Activated T-cell treated with anti-CD3 and anti-CD28 coated beads, Interleukin-2, amount 50 U/mL, for 1 hour (primary cell): ENCODE results near the gene C1R.

Experiments
- DNase-seq: peaks from one replicate; pipeline ENCODE4 v3.0.0-alpha.2; 2020

The C1R gene

DNA sequence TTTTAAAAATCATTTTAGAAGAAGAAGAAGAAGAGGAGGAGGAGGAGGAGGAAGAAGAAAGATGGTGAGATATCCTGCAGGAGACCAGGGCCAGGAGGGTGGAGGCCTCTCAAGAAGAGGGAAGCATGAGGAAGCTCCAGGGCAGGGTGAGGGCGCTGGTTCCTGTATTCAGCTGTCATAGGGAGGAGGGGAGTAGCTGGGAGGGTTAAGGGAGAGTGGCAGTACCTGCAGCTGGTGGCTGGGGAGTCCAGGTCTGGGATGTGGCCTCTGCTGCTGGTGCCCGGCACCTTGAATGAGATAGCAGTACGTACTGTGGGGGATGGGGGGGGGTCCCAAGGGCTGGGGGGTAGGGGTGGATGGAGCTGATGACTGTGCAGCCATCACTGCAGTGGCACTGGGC is 26.6 kb upstream of the C1R start:
- no peak for DNase-seq

- no peak for DNase-seq
Measured at GRCh38 chr12:7117670-7118069, 25.4 kb upstream of the C1R start.

DNA sequence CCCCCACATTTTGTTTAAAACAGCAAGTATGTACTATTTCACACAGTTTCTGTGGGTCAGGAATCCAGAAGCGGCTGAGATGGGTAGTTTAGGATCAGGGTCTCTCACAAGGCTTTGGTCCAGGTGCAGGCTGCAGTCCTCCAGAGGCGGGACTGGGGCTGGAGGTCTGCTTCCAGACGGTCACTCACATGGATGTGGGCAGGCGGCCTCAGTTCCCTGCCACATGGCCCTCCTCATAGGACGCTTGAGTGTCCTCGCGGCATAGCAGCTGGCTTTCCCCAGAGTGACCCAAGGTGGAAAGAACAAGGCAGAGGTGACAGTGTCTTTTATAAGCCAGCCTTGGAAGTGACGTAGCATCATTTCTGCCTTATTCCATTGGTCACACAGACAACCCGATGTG is 24.7 kb upstream of the C1R start:
- no peak for DNase-seq

- no peak for DNase-seq
Measured at GRCh38 chr12:7116196-7116595, 24.0 kb upstream of the C1R start.

- DNase-seq: no peak
Measured at GRCh38 chr12:7114851-7115250, 22.6 kb upstream of the C1R start.

GRCh38 chr12:7114008-7114407 is 21.8 kb upstream of the C1R start:
- no peak for DNase-seq

- peak; percentile 40 for DNase-seq
Measured at GRCh38 chr12:7113389-7113871, 21.2 kb upstream of the C1R start.

DNA sequence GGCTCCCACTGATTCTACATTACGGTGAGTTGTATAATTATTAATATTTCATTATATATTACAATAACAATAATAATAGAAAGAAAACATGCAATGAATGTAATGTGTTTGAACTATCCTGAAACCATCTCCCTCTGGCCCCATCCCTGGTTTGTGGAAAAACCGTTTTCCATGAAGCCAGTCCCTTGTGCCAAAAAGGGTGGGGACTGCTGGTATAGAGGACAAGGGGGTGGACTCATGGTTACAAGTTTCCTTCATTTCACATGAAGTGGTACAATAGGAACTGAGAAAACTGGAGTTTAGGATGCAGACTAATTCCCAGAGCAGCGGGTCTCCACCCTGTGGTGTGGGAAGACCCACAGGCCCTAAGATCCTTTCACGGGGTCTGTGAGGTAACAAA is 19.8 kb upstream of the C1R start:
- DNase-seq: no peak

DNA sequence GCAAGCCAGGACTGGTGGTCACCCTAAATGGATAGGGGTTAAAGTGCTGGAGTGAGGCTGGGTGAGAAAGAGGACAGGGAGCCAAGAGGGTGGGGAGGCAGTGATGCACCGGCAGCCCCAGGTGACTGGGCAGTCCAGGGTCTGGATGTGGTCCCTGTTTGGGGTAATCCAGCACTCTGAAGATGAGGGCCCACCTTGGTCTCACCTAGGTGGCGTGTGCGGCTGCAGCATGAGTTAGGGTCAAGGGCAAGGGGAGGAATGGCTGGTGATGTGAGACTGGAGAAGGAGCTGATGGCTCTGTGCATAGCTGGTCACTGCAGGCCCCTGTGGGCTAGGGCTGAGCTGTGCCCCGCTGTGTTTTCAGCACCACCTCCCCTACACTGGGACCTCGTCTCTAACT is 18.4 kb upstream of the C1R start:
- DNase-seq: no peak

DNA sequence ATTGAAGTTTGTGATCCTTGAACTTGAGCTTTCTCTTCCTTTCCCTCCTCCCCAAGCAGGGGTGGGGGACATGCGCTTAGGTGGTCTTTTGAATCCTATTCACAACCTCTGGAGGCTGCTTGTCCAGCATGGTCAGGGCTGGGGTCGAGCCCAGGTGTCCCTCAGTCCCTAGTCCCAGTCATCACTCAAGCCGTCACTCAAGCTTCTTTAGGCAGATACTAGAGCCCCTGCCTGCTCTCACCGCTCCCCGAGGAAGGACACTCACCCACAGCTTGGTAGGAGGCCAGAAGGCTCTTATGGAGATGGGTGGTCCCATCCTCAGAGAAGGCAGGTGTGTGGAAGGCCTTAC is 17.3 kb upstream of the C1R start:
- no peak for DNase-seq

DNA sequence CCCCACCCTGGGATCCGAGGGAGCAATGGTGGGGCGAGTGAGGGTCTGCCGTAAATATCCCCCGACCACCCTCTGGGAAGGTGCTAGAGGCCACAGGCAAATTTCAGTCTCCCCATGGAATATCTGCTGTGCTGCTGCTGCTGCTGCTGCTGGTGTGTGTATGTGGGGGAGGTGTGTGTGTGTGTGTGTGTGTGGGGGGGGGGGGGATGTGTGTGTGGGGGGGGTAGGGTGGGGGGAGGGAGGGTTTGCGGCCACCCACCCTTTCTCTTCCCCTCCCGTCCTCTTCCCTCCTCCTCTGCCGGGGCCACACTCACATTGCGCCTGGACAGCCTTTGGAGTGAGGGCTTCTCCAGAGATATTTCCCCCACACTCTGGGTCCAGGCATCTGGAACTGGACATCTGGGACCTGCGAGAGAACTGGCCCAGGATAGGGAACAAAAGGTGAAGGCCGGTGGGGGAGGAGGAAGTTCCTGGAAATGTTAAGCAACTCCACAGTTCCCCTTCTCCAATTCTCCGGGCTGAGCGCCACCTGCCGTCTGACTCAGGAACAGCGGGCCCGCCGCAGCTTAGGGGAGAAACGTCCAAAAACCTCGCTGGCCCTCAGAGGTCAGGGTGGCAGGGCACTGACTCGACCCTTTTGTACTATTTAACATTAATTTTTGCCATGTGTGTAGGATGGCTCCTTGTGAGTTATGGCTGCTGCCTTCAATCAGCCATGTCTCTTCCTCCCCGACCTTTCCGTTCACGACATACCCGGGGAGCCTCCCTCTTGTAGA is 16.7 kb upstream of the C1R start, which contains the start of gene C1RL:
TSS of gene C1RL (minus strand) at position 419 of the 776 bp plus-strand sequence. CDS start at position 385, 34 bp downstream.
- DNase-seq: peak; percentile 85

DNA sequence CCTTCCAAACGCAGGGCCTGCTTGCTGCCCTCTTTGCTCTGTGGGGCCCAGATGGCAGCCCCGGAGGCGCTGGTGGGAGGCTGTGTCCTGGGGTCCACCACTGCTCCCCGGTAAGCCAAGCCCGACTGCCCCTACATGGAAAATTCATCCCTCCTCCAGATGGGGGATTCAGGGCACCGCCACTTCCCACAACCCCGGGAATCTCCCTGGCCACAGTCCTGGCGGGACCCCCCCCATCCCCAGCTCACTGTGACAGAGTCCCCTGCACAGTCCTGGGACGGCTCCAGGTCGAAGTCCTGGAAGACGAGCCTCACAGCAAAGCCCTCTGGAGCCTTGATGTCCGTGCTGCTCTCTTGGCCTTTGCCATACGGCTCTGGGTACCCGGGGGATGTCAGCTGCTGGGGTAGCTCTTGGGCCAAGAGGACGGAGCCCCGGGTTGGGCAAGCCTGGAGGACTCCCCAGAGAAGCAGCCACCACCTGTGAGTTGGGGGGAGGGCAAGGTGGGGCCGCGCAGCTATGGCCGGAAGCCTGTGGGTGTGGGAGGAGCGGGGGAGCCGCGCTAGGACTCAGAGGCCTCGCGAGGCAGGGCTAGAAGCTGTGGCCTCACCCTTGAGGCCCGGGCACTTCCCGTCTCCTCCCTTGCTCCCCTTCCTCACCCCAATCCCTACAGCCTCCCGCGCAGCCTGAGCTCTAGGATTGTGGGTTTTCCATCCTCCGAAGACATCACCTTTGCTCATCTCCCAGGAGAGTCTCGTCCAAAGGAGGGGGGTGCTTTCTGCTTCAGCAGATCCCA is 16.0 kb upstream of the C1R start:
- DNase-seq: peak; percentile 67

DNA sequence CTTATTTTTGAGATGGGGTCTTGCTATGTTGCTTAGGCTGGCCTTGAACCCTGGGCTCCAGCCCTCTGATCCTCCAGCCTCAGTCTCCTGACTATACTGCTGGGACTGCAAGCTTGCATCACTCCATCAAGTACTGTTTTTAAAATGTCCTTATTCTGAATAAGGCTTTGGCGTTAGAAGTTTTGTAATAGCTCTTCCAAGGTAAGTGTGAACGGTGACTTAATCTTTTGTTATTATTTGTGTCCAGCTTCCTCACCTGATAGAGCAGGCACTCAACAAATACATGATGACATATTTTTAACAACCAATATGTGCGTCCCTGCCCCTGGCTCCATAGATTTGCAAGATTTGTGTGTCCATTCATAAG is 15.4 kb upstream of the C1R start:
- no peak for DNase-seq

DNA sequence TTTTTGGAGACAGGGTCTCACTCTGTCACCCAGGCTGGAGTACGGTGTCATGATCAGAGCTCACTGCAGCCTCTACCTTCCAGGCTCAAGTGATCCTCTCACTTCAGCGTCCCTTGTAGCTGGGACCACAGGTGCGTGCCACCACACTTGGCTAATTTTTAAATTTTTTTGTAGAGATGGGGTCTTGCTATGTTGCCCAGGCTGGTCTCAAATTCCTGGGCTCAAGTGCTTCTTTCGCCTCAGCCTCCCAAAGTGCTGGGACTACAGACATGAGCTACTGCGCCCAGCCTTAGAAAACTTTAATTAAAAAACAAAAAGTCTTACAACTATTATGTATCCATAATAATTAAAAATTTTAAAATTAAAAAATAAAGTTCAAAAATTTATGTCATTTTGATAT is 14.9 kb upstream of the C1R start:
- DNase-seq: peak; percentile 7

DNA sequence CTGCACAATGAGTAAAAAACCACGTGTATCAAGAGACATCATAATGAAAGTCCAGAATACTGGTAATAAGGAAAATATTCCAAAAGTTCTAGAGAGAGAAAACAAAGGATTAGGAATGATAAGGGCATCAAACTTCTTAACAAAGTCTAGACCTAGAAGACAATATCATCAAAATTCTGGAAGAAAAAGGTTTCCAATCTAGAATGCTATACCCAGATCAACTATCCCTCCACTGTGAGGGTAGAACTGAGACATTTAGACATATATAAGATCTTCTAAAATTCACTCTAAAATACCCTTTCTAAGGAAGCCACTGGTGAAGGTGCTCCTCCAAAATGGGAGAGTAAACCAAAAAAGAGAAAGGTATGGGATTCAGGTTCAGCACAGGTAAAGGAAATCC is 13.8 kb upstream of the C1R start:
- no peak for DNase-seq

DNA sequence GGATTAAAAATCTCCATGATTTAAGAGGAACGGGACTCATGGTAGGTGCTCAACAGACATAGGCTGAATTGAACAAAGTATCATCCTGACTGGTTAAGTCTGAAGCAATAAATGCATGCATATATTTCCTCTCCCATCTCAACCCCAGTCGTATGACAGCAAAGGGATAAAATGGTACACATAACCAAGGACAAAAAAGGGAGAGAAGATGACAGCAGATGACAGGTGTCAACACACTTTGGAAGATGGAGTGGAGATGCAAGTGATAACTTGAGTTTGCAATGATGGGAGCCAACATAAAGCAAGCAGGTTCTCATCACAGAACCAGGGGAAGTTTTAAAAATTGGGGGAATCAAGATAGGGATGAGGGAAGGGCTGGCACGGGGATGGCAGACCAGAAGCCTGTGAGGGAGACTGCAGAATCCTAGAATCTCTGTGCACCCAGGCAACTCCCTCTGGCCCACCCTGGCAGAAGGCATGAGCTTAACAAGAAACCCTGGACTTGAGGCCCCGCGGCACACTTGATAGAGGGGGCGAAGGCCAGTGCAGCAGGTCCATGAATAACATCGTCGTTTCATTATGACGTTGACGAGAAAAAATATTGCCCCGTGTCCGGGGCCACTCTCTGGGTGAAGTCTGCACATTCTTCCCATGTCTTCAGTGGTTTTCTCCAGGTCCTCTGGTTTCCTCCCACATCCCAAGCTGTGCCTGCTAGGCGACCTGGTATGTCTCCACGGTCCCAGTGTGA is 11.8 kb upstream of the C1R start:
- peak; percentile 4 for DNase-seq

GRCh38 chr12:7102582-7102981 is 10.3 kb upstream of the C1R start:
- DNase-seq: no peak

DNA sequence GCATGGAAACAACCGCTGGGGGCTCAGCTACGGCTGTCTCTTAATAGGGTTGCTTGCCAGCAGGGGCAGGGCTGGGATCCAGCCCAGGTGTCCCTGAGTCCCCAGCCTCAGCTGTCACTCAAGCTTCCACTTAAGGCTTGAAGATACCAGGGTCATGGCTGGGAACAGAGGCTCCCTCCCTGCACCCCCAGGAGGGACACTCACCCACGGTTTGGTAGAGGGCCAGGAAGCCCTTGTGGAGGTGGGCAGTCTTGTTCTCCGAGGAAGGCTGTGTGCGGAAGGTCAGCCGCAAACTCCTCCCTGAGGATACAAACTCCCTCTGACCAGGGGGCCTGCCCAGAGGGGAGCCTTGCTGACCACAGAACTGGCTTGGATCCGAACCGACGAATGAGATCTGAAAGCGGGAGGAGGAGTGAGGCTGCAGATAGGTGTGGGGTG is 9.5 kb upstream of the C1R start:
- peak; percentile 6 for DNase-seq

GRCh38 chr12:7101047-7101693 is 8.9 kb upstream of the C1R start:
- peak; percentile 1 for DNase-seq

GRCh38 chr12:7100239-7100638 is 8.0 kb upstream of the C1R start:
- DNase-seq: no peak

DNA sequence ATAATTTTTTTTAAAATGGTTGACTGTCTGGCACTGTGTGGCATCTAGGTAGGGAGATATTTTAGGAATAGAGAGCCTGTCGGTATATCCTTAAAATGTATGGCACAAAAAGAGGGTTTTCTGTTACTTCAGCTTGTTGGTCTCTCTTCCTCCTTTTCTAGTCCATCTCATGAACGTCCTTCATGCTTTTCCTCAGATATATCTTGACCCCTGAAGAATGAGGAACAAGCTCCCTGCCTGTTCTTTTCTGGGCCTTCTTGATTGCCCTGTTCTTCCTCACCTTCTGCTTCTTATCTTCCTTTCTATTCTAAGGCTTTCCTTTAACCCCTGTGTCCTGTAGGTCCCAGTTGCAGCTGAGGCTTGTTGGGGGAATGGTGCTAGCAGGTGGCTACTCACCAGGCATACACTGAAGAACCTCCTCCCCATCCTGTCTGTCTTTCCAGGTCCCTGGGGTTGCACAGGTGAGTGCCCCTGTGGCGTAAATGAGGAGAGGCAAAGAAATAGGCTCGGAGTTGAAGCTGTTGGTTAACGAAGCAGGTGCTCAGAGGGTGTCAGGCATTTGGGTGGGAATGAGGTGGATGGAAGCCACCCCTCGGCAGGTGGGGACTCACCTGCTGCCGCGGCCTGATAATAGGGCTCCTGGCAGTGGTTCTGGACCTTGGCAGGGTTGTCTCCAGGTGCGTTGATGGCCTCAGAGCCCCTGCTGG is 7.2 kb upstream of the C1R start:
- DNase-seq: peak; percentile 13

- no peak for DNase-seq
Measured at GRCh38 chr12:7096979-7097378, 4.7 kb upstream of the C1R start.
